Activated T-cell treated with anti-CD3 and anti-CD28 coated beads, Interleukin-2, amount 50 U/mL, for 24 hours (primary cell): ENCODE measurements around the gene GALNTL6.
"Not testable (repeated sequence)": the region's sequence is repeated elsewhere in the genome, so short reads cannot be mapped to it uniquely, and the experiment has no call there.

ENCODE experiments used
- DNase-seq: peaks from one replicate; pipeline ENCODE4 v3.0.0-alpha.2; 2020
- H3K27ac Mint-ChIP-seq: 2 replicates; pipeline ENCODE4 v1.8.0; 2020; ENCODE audit warnings: mild to moderate bottlenecking, mixed read lengths
- H3K27me3 Mint-ChIP-seq: 2 replicates; pipeline ENCODE4 v1.8.0; 2020; ENCODE audit warnings: mixed read lengths
- H3K36me3 Mint-ChIP-seq: 2 replicates; pipeline ENCODE4 v1.8.0; 2020; ENCODE audit warnings: low read depth, mixed read lengths
- H3K4me1 Mint-ChIP-seq: 2 replicates; pipeline ENCODE4 v1.8.0; 2020; ENCODE audit warnings: low read depth, mixed read lengths
- H3K4me3 Mint-ChIP-seq: 2 replicates; pipeline ENCODE4 v1.8.0; 2020; ENCODE audit warnings: mild to moderate bottlenecking, moderate library complexity, mixed read lengths
- H3K9me3 Mint-ChIP-seq: 2 replicates; pipeline ENCODE4 v1.8.0; 2020; ENCODE audit warnings: mixed read lengths

The GALNTL6 gene

GRCh38 chr4:172912468-172912867 lies 1099.3 kb downstream of the GALNTL6 start:
- not testable (repeated sequence) for H3K36me3 Mint-ChIP-seq, H3K9me3 Mint-ChIP-seq, H3K27ac Mint-ChIP-seq, DNase-seq, H3K4me1 Mint-ChIP-seq, H3K4me3 Mint-ChIP-seq, H3K27me3 Mint-ChIP-seq

- H3K9me3 Mint-ChIP-seq, H3K4me3 Mint-ChIP-seq, DNase-seq, H3K36me3 Mint-ChIP-seq, H3K27ac Mint-ChIP-seq, H3K4me1 Mint-ChIP-seq, H3K27me3 Mint-ChIP-seq: not testable (repeated sequence)
Observed at GRCh38 chr4:172917403-172917802, 1104.2 kb downstream of the GALNTL6 start.

GRCh38 chr4:172919269-172919668 lies 1106.1 kb downstream of the GALNTL6 start:
- peaks cover 6% of the 10 kb centered on the region for H3K9me3 Mint-ChIP-seq
- H3K4me1 Mint-ChIP-seq = no peaks in the 10 kb centered on the region
- H3K4me3 Mint-ChIP-seq = no peak overlapping the region
- DNase-seq = no peak
- H3K27me3 Mint-ChIP-seq = no peaks in the 10 kb centered on the region
- H3K36me3 Mint-ChIP-seq = no peaks in the 10 kb centered on the region
- H3K27ac Mint-ChIP-seq = no peak overlapping the region

- no peak for DNase-seq
Observed at GRCh38 chr4:172927096-172927814, 1114.1 kb downstream of the GALNTL6 start.

GRCh38 chr4:172928347-172928746 lies 1115.1 kb downstream of the GALNTL6 start:
- Mint-ChIP-seq H3K27ac (no peak overlapping the region), H3K9me3 (no peaks in the 10 kb centered on the region), H3K27me3 (no peaks in the 10 kb centered on the region), H3K4me3 (no peak overlapping the region), H3K4me1 (no peaks in the 10 kb centered on the region), H3K36me3 (no peaks in the 10 kb centered on the region)
- no peak for DNase-seq

More at GRCh38 chr4:172927096-172927814, 1114.1 kb downstream of the GALNTL6 start:
- Mint-ChIP-seq H3K36me3 (no peaks in the 10 kb centered on the region), H3K27ac (no peak overlapping the region), H3K9me3 (no peaks in the 10 kb centered on the region), H3K27me3 (no peaks in the 10 kb centered on the region), H3K4me1 (no peaks in the 10 kb centered on the region), H3K4me3 (no peak overlapping the region)

- no peaks in the 10 kb centered on the region for H3K9me3 Mint-ChIP-seq
- no peak for DNase-seq
- H3K27me3 Mint-ChIP-seq = peaks cover 5% of the 10 kb centered on the region
- H3K4me3 Mint-ChIP-seq = no peak overlapping the region
- H3K36me3 Mint-ChIP-seq = no peaks in the 10 kb centered on the region
- no peak overlapping the region for H3K27ac Mint-ChIP-seq
- no peaks in the 10 kb centered on the region for H3K4me1 Mint-ChIP-seq
Observed at GRCh38 chr4:172938072-172938829, 1125.0 kb downstream of the GALNTL6 start.

- Mint-ChIP-seq H3K36me3 (no peaks in the 10 kb centered on the region), H3K4me3 (no peak overlapping the region), H3K27me3 (peaks cover 5% of the 10 kb centered on the region), H3K9me3 (no peaks in the 10 kb centered on the region), H3K4me1 (no peaks in the 10 kb centered on the region), H3K27ac (no peak overlapping the region)
- no peak for DNase-seq
Observed at GRCh38 chr4:172938870-172939269, 1125.7 kb downstream of the GALNTL6 start.

- H3K4me1 Mint-ChIP-seq = no peaks in the 10 kb centered on the region
- no peak for DNase-seq
- H3K4me3 Mint-ChIP-seq = no peak overlapping the region
- no peaks in the 10 kb centered on the region for H3K36me3 Mint-ChIP-seq
- no peaks in the 10 kb centered on the region for H3K9me3 Mint-ChIP-seq
- peaks cover 5% of the 10 kb centered on the region for H3K27me3 Mint-ChIP-seq
- no peak overlapping the region for H3K27ac Mint-ChIP-seq
Observed at GRCh38 chr4:172942840-172943239, 1129.6 kb downstream of the GALNTL6 start.

- Mint-ChIP-seq H3K9me3 (no peaks in the 10 kb centered on the region), H3K4me3 (no peak overlapping the region), H3K27me3 (peaks cover 2% of the 10 kb centered on the region), H3K4me1 (no peaks in the 10 kb centered on the region), H3K27ac (no peak overlapping the region), H3K36me3 (no peaks in the 10 kb centered on the region)
- DNase-seq = no peak
Observed at GRCh38 chr4:172945611-172946010, 1132.4 kb downstream of the GALNTL6 start.

- H3K27ac Mint-ChIP-seq = no peak overlapping the region
- DNase-seq = no peak
- H3K4me1 Mint-ChIP-seq = no peaks in the 10 kb centered on the region
- no peaks in the 10 kb centered on the region for H3K36me3 Mint-ChIP-seq
- H3K4me3 Mint-ChIP-seq = no peak overlapping the region
- H3K27me3 Mint-ChIP-seq = peaks cover 2% of the 10 kb centered on the region
- H3K9me3 Mint-ChIP-seq = no peaks in the 10 kb centered on the region
Observed at GRCh38 chr4:172946503-172946902, 1133.3 kb downstream of the GALNTL6 start.

GRCh38 chr4:172947594-172947993 lies 1134.4 kb downstream of the GALNTL6 start:
- DNase-seq = no peak
- Mint-ChIP-seq H3K27ac (no peak overlapping the region), H3K4me1 (no peaks in the 10 kb centered on the region), H3K4me3 (no peak overlapping the region), H3K36me3 (no peaks in the 10 kb centered on the region), H3K9me3 (no peaks in the 10 kb centered on the region), H3K27me3 (no peaks in the 10 kb centered on the region)

- no peaks in the 10 kb centered on the region for H3K9me3 Mint-ChIP-seq
- peaks cover 6% of the 10 kb centered on the region for H3K27me3 Mint-ChIP-seq
- H3K4me3 Mint-ChIP-seq = no peak overlapping the region
- H3K4me1 Mint-ChIP-seq = no peaks in the 10 kb centered on the region
- no peak for DNase-seq
- no peaks in the 10 kb centered on the region for H3K36me3 Mint-ChIP-seq
- no peak overlapping the region for H3K27ac Mint-ChIP-seq
Observed at GRCh38 chr4:172950990-172951389, 1137.8 kb downstream of the GALNTL6 start.

GRCh38 chr4:172951679-172952451 lies 1138.7 kb downstream of the GALNTL6 start:
- H3K4me1 Mint-ChIP-seq = no peaks in the 10 kb centered on the region
- no peaks in the 10 kb centered on the region for H3K9me3 Mint-ChIP-seq
- H3K4me3 Mint-ChIP-seq = no peak overlapping the region
- DNase-seq = no peak
- H3K27me3 Mint-ChIP-seq = peaks cover 6% of the 10 kb centered on the region
- H3K27ac Mint-ChIP-seq = no peak overlapping the region
- no peaks in the 10 kb centered on the region for H3K36me3 Mint-ChIP-seq

GRCh38 chr4:172953896-172954568 lies 1140.8 kb downstream of the GALNTL6 start:
- no peaks in the 10 kb centered on the region for H3K9me3 Mint-ChIP-seq
- H3K27me3 Mint-ChIP-seq = peaks cover 6% of the 10 kb centered on the region
- no peak overlapping the region for H3K27ac Mint-ChIP-seq

More at GRCh38 chr4:172953896-172954568, 1140.8 kb downstream of the GALNTL6 start:
- DNase-seq = no peak
- Mint-ChIP-seq H3K36me3 (no peaks in the 10 kb centered on the region), H3K4me3 (no peak overlapping the region), H3K4me1 (no peaks in the 10 kb centered on the region)
